Endothelial cell of umbilical vein (primary cell): ENCODE measurements around the gene DHRS1.

Source experiments
- CTCF ChIP-seq, 2 donors: IDR thresholded peaks; 1 replicate in 1 of 2; 2 replicates in 1 of 2; pipeline ENCODE4 v1.5.1; 2011; ENCODE audit warnings: low read length in 2 of 2, mild to moderate bottlenecking in 2 of 2, moderate library complexity in 2 of 2, control low read depth in 1 of 2, inconsistent platforms in 1 of 2, low read depth in 1 of 2; ENCODE audit not compliant: insufficient read depth in 1 of 2; ENCODE audit errors: extremely low read depth in 1 of 2
- EZH2 ChIP-seq: IDR thresholded peaks from 2 replicates; pipeline ENCODE4 v1.6.1; 2012; ENCODE audit warnings: borderline replicate concordance, low read depth, mild to moderate bottlenecking, moderate library complexity, low read length, inconsistent platforms; ENCODE audit not compliant: severe bottlenecking
- FOS ChIP-seq: IDR thresholded peaks from 2 replicates; pipeline ENCODE4 v1.6.1; 2011; ENCODE audit warnings: mild to moderate bottlenecking, low read length, moderate library complexity, borderline replicate concordance; ENCODE audit not compliant: insufficient read depth
- GATA2 ChIP-seq: IDR thresholded peaks from 2 replicates; pipeline ENCODE4 v1.7.0; 2011; ENCODE audit warnings: low read depth, mild to moderate bottlenecking, moderate library complexity, mixed read lengths, low read length; ENCODE audit not compliant: insufficient read length, insufficient read depth
- JUN ChIP-seq: IDR thresholded peaks from 2 replicates; pipeline ENCODE4 v1.6.1; 2011; ENCODE audit warnings: borderline replicate concordance, low read depth; ENCODE audit not compliant: insufficient read length, insufficient read depth
- POLR2A ChIP-seq: IDR thresholded peaks from 2 replicates; pipeline ENCODE4 v1.6.1; 2012; ENCODE audit warnings: low read depth, mild to moderate bottlenecking, control low read depth, low read length
- POLR2AphosphoS5 ChIP-seq: IDR thresholded peaks from 2 replicates; pipeline ENCODE4 v1.6.1; 2012; ENCODE audit warnings: low read depth, mild to moderate bottlenecking, control low read depth, low read length, moderate library complexity; ENCODE audit not compliant: insufficient read depth
- TF ChIP-seq, protein P1 (sequence below): IDR thresholded peaks from 2 replicates; pipeline ENCODE4 v1.6.1; 2011; ENCODE audit not compliant: insufficient read depth, insufficient read length

DNA sequence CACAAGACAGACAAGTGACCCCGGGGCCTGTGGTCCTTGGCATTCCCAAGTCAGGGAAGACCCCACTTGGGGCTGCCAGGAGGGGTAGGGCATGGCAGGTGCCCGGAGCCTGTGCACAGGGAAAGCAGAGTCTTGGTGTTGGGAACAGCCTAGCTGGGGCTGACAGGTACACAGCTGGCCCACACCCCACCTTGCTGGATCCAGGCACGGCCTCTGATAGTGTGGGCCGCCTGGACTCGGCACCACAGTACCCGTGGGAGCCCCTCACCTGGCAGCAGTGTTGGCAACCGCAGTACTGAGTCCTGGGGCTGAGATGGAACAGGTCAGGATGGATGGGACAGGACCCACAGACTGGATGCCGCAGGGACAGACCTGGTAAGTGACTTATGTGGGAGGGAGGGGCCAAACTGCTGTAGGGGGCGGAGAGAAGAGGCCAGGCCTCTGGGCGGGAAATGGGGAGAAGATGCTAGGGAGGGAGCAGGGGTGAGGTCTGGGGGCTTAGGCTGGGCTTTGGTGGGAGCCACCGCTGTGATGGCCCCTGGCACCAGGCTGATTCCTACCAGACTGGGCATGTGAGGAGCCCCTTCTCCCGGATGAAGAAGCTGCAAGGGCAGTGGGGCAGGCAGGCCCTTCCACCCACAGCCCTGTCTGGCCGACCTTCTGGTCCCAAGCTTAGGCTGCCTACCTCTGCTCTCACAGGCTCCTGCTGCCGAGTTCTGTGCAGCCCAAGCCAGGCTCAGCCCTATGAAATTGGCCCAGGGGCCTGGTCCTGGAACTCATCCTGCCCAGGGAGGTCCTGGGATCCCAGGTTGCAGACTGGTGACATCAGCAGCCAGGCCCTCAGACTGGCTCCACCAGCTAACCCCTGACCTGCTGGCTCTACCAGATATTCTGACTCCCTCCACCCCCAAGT lies 36.5 kb downstream of the DHRS1 start, which contains the start of gene TGM1:
- TF ChIP-seq EZH2 (no peak), CTCF (IDR thresholded peaks at IDR 0.05; ENCODE audit: extremely low read depth in 1 of 2, insufficient read depth in 1 of 2, low read depth in 1 of 2, low read length in 2 of 2) (no peak), POLR2A (no peak), POLR2AphosphoS5 (no peak), JUN (no peak), GATA2 (no peak), FOS (no peak)
- TF ChIP-seq, protein P1, sequence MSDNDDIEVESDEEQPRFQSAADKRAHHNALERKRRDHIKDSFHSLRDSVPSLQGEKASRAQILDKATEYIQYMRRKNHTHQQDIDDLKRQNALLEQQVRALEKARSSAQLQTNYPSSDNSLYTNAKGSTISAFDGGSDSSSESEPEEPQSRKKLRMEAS = no peak
